ENCODE data around the gene OR10A5.

OR10A5 gene

GRCh38 chr11:6818967-6819366 lies 26.5 kb upstream of the OR10A5 start:
- no peak overlapping the region for H3K4me3 ChIP-seq (replicated peaks; ENCODE audit: low read depth, low read length)
- no peak for DNase-seq (ENCODE audit: extremely low read depth, insufficient read length)
- H3K36me3 ChIP-seq (ENCODE audit: control insufficient read depth, insufficient read depth, low read length): no peaks in the 10 kb centered on the region
- H3K27me3 ChIP-seq (replicated peaks; ENCODE audit: control insufficient read depth, insufficient read depth, low read length): no peaks in the 10 kb centered on the region
- TF ChIP-seq, protein P1, sequence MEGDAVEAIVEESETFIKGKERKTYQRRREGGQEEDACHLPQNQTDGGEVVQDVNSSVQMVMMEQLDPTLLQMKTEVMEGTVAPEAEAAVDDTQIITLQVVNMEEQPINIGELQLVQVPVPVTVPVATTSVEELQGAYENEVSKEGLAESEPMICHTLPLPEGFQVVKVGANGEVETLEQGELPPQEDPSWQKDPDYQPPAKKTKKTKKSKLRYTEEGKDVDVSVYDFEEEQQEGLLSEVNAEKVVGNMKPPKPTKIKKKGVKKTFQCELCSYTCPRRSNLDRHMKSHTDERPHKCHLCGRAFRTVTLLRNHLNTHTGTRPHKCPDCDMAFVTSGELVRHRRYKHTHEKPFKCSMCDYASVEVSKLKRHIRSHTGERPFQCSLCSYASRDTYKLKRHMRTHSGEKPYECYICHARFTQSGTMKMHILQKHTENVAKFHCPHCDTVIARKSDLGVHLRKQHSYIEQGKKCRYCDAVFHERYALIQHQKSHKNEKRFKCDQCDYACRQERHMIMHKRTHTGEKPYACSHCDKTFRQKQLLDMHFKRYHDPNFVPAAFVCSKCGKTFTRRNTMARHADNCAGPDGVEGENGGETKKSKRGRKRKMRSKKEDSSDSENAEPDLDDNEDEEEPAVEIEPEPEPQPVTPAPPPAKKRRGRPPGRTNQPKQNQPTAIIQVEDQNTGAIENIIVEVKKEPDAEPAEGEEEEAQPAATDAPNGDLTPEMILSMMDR (IDR thresholded peaks at IDR 0.05; ENCODE audit: insufficient read depth, low read length, poor library complexity, severe bottlenecking): no peak

DNA sequence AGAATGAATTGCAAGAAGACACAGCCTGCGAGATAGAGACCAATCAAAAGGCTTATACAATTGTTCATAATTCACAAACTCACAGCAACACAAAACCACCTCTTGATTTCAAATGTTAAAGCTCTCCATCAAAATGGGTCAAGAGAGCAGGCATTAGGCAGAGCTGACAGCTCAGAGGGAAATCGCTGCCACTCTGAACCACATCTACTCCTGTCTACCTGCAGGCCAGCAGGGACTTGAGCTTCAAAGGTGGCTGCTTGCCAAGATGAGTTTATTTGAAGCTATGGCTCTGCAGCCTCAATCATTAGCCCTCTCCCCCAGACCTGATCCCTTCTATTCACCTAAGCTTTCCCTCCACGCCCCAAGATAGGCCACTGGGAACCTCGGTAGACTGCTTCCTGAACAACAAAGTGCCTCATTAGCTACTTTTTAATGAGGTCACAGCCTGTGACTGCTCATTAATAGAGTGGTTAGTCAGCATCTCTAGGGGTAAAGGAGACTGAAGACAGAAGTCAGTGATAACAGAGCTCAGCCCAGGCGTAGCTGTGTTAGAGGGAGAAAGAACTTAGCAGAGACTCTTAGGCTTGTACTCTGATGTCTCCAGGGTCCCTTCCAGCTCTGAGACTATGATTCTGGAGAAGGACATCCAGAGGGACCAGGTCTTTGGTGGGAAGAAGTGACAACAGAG lies 21.2 kb upstream of the OR10A5 start:
- H3K27me3 ChIP-seq (replicated peaks; ENCODE audit: control insufficient read depth, insufficient read depth, low read length): no peaks in the 10 kb centered on the region

DNA sequence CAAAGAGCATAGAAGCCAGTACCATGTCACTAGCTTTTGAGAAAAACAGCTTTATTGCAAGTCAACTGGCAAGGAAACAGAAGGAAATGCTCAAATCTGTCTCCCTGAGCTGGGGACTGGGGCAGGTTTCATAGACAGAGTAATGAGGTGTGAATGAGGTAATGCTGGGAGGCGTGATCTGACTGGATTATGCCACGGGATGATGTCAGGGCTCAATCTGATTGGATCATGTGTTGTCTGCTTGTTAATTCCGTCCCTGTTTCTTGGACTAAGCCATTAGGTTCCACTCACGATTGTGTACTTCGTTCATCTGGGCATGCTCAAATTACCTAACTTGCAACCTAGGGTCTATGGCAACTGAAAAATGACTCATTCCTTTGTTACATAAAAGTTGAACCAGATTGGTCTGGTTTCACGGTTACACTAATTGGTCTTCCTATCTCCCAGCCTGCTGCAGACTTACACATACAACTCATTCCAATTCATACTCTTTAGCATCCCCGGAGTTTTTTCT lies 20.2 kb upstream of the OR10A5 start:
- no peaks in the 10 kb centered on the region for H3K36me3 ChIP-seq (ENCODE audit: control insufficient read depth, insufficient read depth, low read length)
- no peak overlapping the region for H3K4me3 ChIP-seq (replicated peaks; ENCODE audit: low read depth, low read length)
- no peaks in the 10 kb centered on the region for H3K27me3 ChIP-seq (replicated peaks; ENCODE audit: control insufficient read depth, insufficient read depth, low read length)
- TF ChIP-seq, protein P1 (IDR thresholded peaks at IDR 0.05; ENCODE audit: insufficient read depth, low read length, poor library complexity, severe bottlenecking): no peak
- no peak for DNase-seq (ENCODE audit: extremely low read depth, insufficient read length)

More for the DNA sequence above, 21.2 kb upstream of the OR10A5 start:
- Histone ChIP-seq H3K4me3 (replicated peaks; ENCODE audit: low read depth, low read length) (no peak overlapping the region), H3K36me3 (ENCODE audit: control insufficient read depth, insufficient read depth, low read length) (no peaks in the 10 kb centered on the region)
- DNase-seq (ENCODE audit: extremely low read depth, insufficient read length): no peak
- TF ChIP-seq, protein P1 (IDR thresholded peaks at IDR 0.05; ENCODE audit: insufficient read depth, low read length, poor library complexity, severe bottlenecking): no peak

DNA sequence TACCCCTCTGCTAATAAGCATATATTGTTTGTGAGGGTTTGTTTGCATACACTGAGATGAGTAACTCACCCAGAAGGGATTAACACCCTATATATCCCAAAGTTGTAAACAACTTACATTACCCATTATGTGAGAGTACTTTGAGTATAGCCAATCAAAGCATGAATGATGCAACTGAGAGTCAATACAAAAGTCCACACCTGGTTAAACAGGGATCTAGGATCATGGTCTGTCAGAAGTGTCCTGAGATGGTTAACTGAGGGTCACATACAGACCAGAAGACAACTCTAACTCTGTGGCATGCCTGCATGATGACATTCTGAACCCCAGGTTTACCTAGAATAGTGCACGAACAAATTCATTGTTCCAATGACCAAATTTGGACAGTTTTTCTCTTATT lies 17.4 kb upstream of the OR10A5 start:
- Histone ChIP-seq H3K27me3 (replicated peaks; ENCODE audit: control insufficient read depth, insufficient read depth, low read length) (no peaks in the 10 kb centered on the region), H3K4me3 (replicated peaks; ENCODE audit: low read depth, low read length) (no peak overlapping the region), H3K36me3 (ENCODE audit: control insufficient read depth, insufficient read depth, low read length) (no peaks in the 10 kb centered on the region)
- no peak for DNase-seq (ENCODE audit: extremely low read depth, insufficient read length)
- TF ChIP-seq, protein P1 (IDR thresholded peaks at IDR 0.05; ENCODE audit: insufficient read depth, low read length, poor library complexity, severe bottlenecking): no peak

DNA sequence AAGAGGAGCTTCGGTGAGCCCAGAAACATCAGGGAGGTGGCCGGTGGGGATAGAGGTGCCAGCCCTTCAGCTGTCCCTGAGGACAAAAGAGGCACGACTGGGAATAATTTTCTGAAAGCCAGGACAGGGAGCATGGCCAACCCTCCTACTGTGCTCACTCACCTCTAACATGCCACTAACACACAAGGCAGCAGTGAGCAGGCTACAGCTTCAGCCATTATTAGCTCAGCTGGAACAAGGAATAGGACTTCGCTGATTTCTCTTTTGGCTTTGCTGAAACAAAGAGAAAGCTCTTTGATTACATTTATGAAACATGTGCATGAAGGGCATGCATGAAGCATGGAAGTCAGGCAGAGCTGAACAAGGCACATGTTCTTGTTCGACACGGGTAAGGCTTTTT lies 12.1 kb upstream of the OR10A5 start:
- Histone ChIP-seq H3K36me3 (ENCODE audit: control insufficient read depth, insufficient read depth, low read length) (no peaks in the 10 kb centered on the region), H3K27me3 (replicated peaks; ENCODE audit: control insufficient read depth, insufficient read depth, low read length) (no peaks in the 10 kb centered on the region), H3K4me3 (replicated peaks; ENCODE audit: low read depth, low read length) (no peak overlapping the region)
- TF ChIP-seq, protein P1 (IDR thresholded peaks at IDR 0.05; ENCODE audit: insufficient read depth, low read length, poor library complexity, severe bottlenecking): no peak
- no peak for DNase-seq (ENCODE audit: extremely low read depth, insufficient read length)
